Measurements from ENCODE around the gene AFAP1. TPM values are rescaled to one million over a fixed set of nuclear protein-coding genes. Genes with fewer than 3 reads are reported as not detected.

Gene AFAP1
- total and polyA plus RNA-seq, 2 of the 8 experiments (the other 6 are each of a cell fraction or from before 2014, with no cell fraction given): 3.6 to 18.2 TPM

- TF ChIP-seq CHD7 (IDR thresholded peaks at IDR 0.05; ENCODE audit: insufficient replicate concordance, low read length): no peak
- TF ChIP-seq, protein P1, sequence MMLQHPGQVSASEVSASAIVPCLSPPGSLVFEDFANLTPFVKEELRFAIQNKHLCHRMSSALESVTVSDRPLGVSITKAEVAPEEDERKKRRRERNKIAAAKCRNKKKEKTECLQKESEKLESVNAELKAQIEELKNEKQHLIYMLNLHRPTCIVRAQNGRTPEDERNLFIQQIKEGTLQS (IDR thresholded peaks at IDR 0.05; ENCODE audit: insufficient read depth, low read depth, low read length): no peak
- TF ChIP-seq SP4 (IDR thresholded peaks at IDR 0.05; ENCODE audit: low read length): no peak
- TF ChIP-seq CHD2 (IDR thresholded peaks at IDR 0.05; ENCODE audit: low read length): no peak
- no peak for TF ChIP-seq TCF12 (IDR thresholded peaks at IDR 0.05; ENCODE audit: low read depth, low read length)
- no peak for TF ChIP-seq NANOG (IDR thresholded peaks at IDR 0.05; ENCODE audit: insufficient read depth, low read depth, low read length, poor library complexity, severe bottlenecking)
- TF ChIP-seq RXRA (IDR thresholded peaks at IDR 0.05; ENCODE audit: insufficient read depth, low read depth, low read length): no peak
- no peak for TF ChIP-seq JUN (IDR thresholded peaks at IDR 0.05; ENCODE audit: low read depth, low read length)
- TF ChIP-seq RBBP5 (IDR thresholded peaks at IDR 0.05; ENCODE audit: borderline replicate concordance, low read depth, low read length): no peak
- TF ChIP-seq ATF2 (IDR thresholded peaks at IDR 0.05; ENCODE audit: low read length): no peak
These were observed 39.9 kb upstream of the AFAP1 start (continued) for GRCh38 chr4:7979652-7979968.

Measured in H1 (cell line).